Measurements from ENCODE around the gene FRY.

FRY gene

DNA sequence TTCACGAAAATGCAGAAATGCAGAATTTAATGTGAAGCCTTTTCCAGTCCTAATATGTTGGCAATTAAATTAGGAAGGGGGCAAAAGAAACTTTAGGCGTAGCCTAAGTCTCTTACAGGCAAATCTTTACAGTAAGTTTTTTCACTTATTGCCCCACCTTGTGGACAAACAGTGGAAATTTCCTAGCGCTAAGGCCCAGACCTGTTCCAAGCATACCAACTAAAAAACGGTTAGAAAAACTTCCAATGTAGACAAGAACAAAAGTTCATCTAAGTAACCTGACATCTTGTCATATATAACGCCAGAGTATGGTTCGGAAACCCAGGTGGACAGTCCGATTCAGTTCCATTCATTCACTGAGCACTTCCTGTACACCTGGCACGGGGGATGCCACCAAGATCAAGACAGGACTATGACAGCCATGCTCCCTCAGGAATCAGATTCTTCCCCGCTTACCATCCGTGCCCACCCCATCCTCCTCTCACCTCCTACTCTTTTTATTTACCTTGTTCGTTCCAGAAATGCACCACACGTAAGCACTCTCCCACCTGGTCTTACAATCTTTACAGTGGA, 278.6 kb downstream of the FRY start:
- DNase-seq (ENCODE audit: low spot score), result peak; percentile 58

DNA sequence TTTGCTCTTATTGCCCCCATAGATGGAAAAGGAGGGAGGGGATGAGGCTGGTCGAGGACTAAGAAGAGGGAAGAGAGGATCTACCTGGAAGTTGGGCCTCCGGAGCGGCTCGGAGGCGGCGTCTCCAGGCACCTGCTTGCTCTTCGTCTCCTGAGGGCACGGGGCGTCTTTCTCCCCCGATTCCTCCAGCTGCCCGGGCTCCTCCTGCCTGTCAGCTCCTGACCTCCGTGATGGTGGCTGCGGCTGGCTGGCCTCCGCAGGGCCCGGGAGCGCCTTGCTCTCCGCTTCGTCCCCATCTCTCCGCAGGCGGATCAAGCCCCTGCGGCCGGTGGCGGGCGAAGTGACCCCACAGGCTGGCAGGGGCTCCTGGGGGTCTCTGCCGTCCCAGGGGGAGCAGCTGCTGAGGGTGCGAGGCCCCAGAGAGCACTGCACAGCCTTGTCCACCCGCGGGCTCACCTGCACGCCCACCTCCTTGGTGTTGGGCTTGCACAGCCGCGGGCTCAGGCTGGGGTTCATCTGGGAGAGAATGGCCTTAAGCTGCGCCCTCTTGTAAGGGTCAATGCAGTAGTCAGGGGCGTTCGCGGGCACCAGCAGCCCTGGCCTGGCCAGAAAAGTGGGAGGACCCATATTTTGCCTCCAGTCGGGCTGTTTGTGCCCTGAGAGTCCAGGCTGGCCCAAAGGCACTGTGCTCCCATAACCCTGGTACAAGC, 279.8 kb downstream of the FRY start:
- no peak for DNase-seq (ENCODE audit: low spot score)

DNA sequence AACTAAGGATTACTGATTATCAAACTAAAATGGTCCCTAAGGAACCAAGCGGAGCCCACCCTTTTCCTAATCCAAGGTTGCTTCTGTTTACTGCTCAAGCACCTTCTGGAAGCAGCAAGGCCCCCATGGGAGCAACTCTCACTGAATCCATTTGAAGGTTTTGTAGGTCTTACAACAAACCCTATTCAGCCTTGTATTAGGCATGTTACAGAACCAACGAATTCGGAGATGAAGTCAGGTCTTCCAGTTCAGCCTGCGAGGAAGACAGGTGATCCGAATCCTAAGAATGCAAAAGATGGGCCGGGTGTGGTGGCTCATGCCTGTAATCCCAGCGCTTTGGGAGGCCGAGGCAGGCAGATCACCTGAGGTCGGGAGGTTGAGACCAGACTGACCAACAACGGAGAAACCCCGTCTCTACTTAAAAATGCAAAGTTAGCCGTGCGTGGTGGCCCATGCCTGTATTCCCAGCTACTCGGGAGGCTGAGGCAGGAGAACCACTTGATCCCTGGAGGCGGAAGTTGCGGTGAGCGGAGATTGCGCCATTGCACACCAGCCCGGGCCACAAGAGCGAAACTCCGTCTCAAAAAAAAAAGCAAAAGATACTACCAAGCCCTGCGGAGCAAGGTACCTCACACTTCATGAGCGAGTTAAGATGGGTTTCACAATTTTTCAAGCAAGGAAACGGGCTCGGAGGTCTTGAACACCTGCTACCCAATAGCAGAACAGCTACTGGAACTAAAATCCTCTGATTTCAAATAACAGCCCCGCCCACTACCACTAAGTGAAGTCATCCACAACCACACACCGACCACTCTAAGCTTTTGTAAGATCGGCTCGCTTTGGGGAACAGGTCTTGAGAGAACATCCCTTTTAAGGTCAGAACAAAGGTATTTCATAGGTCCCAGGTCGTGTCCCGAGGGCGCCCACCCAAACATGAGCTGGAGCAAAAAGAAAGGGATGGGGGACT, 283.0 kb downstream of the FRY start:
- DNase-seq (ENCODE audit: low spot score), result peak; percentile 33

DNA sequence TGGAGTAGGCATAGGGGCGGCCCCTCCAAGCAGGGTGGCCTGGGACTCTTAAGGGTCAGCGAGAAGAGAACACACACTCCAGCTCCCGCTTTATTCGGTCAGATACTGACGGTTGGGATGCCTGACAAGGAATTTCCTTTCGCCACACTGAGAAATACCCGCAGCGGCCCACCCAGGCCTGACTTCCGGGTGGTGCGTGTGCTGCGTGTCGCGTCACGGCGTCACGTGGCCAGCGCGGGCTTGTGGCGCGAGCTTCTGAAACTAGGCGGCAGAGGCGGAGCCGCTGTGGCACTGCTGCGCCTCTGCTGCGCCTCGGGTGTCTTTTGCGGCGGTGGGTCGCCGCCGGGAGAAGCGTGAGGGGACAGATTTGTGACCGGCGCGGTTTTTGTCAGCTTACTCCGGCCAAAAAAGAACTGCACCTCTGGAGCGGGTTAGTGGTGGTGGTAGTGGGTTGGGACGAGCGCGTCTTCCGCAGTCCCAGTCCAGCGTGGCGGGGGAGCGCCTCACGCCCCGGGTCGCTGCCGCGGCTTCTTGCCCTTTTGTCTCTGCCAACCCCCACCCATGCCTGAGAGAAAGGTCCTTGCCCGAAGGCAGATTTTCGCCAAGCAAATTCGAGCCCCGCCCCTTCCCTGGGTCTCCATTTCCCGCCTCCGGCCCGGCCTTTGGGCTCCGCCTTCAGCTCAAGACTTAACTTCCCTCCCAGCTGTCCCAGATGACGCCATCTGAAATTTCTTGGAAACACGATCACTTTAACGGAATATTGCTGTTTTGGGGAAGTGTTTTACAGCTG, 283.9 kb downstream of the FRY start, which contains the start of the genes BRCA2 and ZAR1L:
TSS of gene BRCA2 (plus strand) at position 271 of the 790 bp plus-strand sequence. CDS start 953 bp downstream, outside the sequence.
TSS of gene ZAR1L (minus strand) at position 126 of the 790 bp plus-strand sequence. CDS start 3,438 bp downstream, outside the sequence.
- DNase-seq (ENCODE audit: low spot score), result peak; percentile 87

DNA sequence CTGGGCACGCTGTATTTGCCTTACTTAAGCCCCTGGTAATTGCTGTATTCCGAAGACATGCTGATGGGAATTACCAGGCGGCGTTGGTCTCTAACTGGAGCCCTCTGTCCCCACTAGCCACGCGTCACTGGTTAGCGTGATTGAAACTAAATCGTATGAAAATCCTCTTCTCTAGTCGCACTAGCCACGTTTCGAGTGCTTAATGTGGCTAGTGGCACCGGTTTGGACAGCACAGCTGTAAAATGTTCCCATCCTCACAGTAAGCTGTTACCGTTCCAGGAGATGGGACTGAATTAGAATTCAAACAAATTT, 284.4 kb downstream of the FRY start:
- no peak for DNase-seq (ENCODE audit: low spot score)

DNA sequence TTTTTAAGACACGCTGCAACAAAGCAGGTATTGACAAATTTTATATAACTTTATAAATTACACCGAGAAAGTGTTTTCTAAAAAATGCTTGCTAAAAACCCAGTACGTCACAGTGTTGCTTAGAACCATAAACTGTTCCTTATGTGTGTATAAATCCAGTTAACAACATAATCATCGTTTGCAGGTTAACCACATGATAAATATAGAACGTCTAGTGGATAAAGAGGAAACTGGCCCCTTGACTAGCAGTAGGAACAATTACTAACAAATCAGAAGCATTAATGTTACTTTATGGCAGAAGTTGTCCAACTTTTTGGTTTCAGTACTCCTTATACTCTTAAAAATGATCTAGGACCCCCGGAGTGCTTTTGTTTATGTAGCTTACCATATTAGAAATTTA, 284.9 kb downstream of the FRY start:
- DNase-seq (ENCODE audit: low spot score), result no peak

DNA sequence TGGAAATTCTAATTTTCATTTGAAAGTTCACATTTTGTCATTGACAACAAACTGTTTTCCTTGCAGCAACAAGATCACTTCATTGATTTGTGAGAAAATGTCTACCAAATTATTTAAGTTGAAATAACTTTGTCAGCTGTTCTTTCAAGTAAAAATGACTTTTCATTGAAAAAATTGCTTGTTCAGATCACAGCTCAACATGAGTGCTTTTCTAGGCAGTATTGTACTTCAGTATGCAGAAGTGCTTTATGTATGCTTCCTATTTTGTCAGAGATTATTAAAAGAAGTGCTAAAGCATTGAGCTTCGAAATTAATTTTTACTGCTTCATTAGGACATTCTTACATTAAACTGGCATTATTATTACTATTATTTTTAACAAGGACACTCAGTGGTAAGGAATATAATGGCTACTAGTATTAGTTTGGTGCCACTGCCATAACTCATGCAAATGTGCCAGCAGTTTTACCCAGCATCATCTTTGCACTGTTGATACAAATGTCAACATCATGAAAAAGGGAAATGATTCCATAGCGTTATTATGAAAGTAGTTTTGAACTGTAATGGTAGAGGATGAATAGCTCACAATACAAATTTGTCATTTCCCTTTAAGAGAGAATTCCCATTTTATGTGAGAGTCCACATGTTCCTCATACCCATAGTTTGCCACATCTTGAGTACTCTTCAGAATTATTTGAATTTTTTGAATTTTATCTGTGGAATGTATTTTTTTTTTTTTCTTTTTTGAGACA, 286.3 kb downstream of the FRY start:
- no peak for DNase-seq (ENCODE audit: low spot score)

DNA sequence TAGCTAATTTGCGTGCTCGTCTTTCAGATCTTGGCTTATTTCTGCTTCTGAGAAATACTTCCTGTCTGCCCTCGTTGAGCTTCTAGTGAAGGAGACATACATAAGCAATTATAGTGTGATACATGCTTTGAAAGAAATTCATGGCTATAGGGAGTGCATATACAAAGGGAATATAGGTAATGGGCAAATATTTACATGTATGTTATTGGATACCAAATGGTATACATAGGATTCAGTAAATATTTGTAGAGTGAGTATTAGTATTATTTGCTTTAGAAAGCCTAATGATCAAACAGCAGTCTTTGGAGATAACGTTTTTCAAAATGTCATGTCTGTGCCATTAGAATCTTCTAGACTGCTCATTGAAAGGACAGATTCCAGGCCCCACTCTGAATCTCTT, 289.0 kb downstream of the FRY start:
- no peak for DNase-seq (ENCODE audit: low spot score)

DNA sequence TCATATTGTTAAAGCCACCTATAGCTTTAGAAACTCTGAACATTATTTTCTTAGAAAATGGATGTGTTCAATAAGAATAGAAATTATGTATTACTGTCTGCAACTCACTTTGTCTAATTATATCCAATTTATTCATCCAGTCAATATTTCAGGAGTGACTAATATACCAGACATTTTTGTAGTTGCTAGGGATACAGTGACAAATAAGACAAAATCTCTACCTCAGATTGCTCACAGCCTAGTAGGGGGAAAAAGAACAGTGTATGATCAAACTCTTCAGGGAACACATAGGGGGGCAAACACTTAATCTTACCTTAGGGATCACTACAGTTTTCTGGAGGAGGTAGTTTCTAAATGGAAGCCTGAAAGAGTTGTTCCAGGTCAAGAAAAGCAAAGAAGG, 292.3 kb downstream of the FRY start:
- DNase-seq (ENCODE audit: low spot score), result no peak

DNA sequence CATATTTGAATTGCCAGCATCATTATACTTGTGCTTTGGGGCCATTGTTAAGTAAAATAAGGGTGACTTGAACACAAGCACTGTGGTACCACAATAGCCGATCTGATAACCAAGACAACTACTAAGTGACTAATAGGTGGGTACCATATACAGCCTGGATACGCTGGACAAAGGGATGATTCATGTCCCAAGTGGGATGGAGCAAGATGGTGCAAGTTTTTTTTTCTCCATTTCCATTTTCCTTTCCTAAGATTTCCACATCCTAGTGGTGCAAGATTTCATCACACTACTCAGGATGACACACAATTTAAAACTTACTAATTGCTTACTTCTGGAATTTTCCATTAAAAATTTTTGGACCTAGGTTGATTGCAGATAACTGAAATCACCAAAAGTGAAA, 298.9 kb downstream of the FRY start:
- DNase-seq (ENCODE audit: low spot score), result no peak

DNA sequence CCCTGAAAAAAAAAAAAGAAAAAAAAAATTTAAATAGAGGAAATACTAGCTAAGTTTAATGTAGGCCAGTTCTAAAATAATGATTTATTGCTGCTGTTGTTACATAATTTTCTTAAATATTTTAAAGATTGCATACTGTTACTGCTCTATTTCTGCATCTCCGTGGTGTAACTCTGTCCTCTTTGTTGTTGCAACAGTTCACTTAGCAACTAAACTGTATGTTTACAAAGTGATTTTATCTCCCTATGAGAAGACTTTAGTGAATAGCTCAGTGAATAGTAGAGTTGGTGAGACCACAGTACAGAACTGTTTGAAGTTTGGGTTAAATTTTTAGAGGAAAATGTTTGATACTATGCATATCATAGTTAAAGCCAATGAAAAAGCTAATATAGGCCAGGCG, 303.1 kb downstream of the FRY start:
- DNase-seq (ENCODE audit: low spot score), result no peak

DNA sequence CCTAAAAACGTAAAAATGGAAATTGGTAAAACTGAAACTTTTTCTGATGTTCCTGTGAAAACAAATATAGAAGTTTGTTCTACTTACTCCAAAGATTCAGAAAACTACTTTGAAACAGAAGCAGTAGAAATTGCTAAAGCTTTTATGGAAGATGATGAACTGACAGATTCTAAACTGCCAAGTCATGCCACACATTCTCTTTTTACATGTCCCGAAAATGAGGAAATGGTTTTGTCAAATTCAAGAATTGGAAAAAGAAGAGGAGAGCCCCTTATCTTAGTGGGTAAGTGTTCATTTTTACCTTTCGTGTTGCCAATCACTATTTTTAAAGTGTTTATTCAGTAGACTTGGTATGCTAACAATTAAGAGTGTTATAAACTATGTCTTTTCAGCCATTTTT, 309.3 kb downstream of the FRY start:
- DNase-seq (ENCODE audit: low spot score), result no peak

DNA sequence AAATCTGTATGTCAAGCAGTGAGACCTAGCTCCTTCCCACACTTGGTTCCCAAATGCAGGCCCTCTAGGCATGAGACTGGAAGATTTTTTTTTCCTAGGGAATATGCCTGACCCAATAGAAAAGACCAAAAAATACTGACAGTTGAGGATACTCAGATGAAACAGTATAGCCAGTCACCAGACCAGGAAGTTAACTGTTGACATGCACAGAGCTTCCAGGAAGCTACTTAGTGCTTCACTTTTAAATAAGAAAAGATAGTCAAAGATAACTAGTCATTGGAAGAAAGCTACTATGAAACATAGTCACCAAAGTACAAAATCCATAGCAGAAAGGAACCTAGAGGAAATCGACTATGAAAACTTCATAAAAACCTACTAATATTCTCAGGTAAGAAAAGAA, 316.1 kb downstream of the FRY start:
- no peak for DNase-seq (ENCODE audit: low spot score)

All from LoVo (cell line).